Type B pancreatic cell (in vitro differentiated cells): ENCODE measurements around the gene SERGEF. TPM values are rescaled to one million over a fixed set of nuclear protein-coding genes. Genes with fewer than 3 reads are reported as not detected.

Source experiments
- DNase-seq: peaks from one replicate; pipeline ENCODE4 v3.0.0; 2021; ENCODE audit warnings: mixed read lengths; ENCODE audit not compliant: unreplicated experiment; ENCODE audit errors: extremely low spot score
- H3K27ac Mint-ChIP-seq: 2 replicates; pipeline ENCODE4 v1.8.0; 2021; ENCODE audit warnings: mild to moderate bottlenecking, mixed read lengths
- H3K27me3 Mint-ChIP-seq: 2 replicates; pipeline ENCODE4 v1.8.0; 2021; ENCODE audit warnings: mixed read lengths
- H3K36me3 Mint-ChIP-seq: 2 replicates; pipeline ENCODE4 v1.8.0; 2021; ENCODE audit warnings: mixed read lengths
- H3K4me1 Mint-ChIP-seq: one replicate; pipeline ENCODE4 v1.8.0; 2021; ENCODE audit warnings: mixed read lengths; ENCODE audit not compliant: unreplicated experiment
- H3K4me3 Mint-ChIP-seq: 2 replicates; pipeline ENCODE4 v1.8.0; 2021; ENCODE audit warnings: mild to moderate bottlenecking, mixed read lengths
- H3K9me3 Mint-ChIP-seq: 2 replicates; pipeline ENCODE4 v1.8.0; 2021; ENCODE audit warnings: mixed read lengths
- long read RNA-seq: library from polyadenylated mRNA; unstranded; transcript quantifications from one replicate; pipeline ENCODE4 v2.0.0, GENCODE V29; 2020
- total RNA-seq: library from RNA; stranded (reverse); gene quantifications from 2 replicates; pipeline ENCODE4 v1.2.1, GENCODE V29; 2021; ENCODE audit warnings: low replicate concordance
- TF ChIP-seq, protein P1 (sequence below): fragments of 200-600 bp; sonication (generic); conservative IDR thresholded peaks from 2 replicates; pipeline ENCODE4 v1.5.0; 2021; ENCODE audit warnings: antibody characterized with exemption, mild to moderate bottlenecking

SERGEF gene
- total RNA-seq: 26.4 and 27.1 TPM in 2 replicates
- long read RNA-seq, transcript SERGEF-208 (10 exons, 1,264 nt): minor isoform, 5 of 63 reads
- long read RNA-seq, transcript SERGEF-201 (11 exons, 1,566 nt): major isoform, 22 of 63 reads
- long read RNA-seq, partial matches to known transcripts: 3 of 63 reads
- long read RNA-seq, other reads (novel, unspliced or antisense): 33 of 63 reads

DNA sequence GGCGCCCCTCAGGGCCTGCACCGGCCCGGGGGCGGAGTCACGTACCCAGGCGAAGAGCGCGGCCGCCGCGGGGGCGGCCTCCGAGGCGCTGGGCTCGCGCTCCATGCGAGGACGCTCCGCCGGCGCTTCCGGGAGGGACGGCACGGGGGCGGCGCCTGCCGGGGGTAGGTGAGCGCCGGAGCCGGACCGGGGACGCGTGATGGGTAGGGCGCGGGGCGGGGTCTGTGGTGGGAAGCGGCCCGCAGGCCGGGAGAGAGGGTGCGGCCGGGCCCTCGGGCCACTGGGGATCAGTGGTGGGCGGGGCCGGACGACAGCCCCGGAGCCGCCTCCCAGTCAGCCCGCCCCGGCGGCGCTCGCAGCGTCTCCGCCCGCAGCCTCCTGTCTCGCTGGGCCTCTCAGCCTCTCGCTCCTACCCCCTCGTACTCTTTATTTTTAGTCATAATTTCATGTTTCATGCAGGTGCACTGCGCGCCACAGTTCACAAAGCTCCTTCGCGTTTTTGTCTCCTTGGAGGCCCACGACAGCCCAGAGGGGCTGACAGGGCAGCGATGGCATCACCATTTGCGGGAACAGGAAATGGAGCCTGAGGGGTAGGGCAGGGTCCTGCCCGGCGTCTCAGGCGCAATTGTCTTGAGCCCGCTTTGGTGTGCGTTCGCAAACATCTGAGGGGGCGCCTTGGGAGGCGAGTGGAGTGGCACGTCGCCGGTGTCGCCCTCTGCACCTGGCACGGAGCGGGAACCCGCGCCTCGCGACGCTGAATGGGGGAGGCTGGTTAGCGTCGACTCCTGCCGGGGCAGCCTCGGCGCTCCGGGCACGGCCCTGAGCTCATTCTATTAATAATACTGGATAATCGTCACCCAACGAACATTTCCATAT, at the start of gene SERGEF:
SERGEF (minus strand) TSS at position 142 of the 876 bp plus-strand sequence; CDS start at position 105, 37 bp downstream.
- TF ChIP-seq, protein P1, sequence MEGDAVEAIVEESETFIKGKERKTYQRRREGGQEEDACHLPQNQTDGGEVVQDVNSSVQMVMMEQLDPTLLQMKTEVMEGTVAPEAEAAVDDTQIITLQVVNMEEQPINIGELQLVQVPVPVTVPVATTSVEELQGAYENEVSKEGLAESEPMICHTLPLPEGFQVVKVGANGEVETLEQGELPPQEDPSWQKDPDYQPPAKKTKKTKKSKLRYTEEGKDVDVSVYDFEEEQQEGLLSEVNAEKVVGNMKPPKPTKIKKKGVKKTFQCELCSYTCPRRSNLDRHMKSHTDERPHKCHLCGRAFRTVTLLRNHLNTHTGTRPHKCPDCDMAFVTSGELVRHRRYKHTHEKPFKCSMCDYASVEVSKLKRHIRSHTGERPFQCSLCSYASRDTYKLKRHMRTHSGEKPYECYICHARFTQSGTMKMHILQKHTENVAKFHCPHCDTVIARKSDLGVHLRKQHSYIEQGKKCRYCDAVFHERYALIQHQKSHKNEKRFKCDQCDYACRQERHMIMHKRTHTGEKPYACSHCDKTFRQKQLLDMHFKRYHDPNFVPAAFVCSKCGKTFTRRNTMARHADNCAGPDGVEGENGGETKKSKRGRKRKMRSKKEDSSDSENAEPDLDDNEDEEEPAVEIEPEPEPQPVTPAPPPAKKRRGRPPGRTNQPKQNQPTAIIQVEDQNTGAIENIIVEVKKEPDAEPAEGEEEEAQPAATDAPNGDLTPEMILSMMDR: peak; percentile 38
- peak within 1 kb of the TSS; percentile 98 for H3K4me3 Mint-ChIP-seq
- peaks cover 13% of the 10 kb centered on the region for H3K4me1 Mint-ChIP-seq
- no peaks in the 10 kb centered on the region for H3K36me3 Mint-ChIP-seq
- peaks cover 36% of the 10 kb centered on the region for H3K27me3 Mint-ChIP-seq
- peak; percentile 90 for DNase-seq
- no peaks in the 10 kb centered on the region for H3K9me3 Mint-ChIP-seq
- H3K27ac Mint-ChIP-seq: peak within 1 kb of the TSS; percentile 87

DNA sequence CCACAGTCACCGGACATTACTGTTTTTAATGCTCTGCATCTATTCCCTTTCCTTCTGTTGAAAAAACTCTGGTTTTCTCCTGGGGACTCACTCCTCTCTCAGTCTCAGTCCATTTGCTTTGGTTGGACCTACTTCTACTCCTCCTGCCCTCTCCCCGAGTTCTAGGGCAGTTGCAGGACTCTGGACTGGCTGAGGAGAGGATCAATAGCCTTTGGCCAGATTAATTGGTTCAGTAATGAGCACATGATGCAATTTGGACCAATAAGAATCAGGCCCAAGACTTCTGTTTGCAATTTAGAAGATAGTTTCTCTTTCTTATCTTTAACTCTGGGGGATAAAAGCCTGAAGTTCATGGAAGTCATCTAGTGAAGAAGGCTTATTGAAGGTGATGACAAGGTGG, 48.5 kb upstream of the SERGEF start:
- Mint-ChIP-seq H3K4me1 (peaks cover 11% of the 10 kb centered on the region), H3K36me3 (no peaks in the 10 kb centered on the region), H3K9me3 (no peaks in the 10 kb centered on the region), H3K4me3 (no peak overlapping the region), H3K27ac (no peak overlapping the region), H3K27me3 (no peaks in the 10 kb centered on the region)
- no peak for DNase-seq
- TF ChIP-seq, protein P1: no peak

DNA sequence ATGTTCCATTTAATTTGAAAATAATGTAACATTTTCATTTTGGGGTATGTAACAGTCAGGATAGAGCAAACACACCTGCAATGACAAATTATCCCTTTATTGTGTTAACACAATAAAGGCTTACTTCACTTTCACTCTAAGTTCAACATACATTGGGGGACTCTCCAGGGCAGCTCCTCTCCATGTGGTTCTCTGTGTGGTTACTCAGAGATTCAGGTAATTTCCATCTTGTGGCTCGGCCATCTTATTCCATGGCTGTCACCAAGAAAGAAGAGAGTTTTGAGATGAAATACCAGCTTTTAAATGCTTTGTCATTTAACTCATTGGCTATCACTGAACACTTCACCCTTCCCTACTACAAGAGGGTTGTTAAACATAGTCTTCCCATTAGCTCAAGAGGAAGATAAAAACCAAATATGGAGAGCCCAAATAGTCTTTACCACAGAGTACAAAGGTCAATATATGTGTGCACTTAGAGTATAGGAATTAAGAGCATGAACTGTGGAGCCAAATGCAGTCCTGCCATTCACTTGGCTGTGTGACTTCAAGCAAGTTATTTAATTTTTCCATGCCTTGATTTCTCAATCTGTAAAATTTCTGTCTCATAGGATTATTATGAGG, 43.8 kb upstream of the SERGEF start:
- no peaks in the 10 kb centered on the region for H3K4me1 Mint-ChIP-seq
- H3K9me3 Mint-ChIP-seq: no peaks in the 10 kb centered on the region
- H3K27me3 Mint-ChIP-seq: peaks cover 7% of the 10 kb centered on the region
- no peak for DNase-seq
- H3K4me3 Mint-ChIP-seq: no peak overlapping the region
- H3K27ac Mint-ChIP-seq: no peak overlapping the region
- H3K36me3 Mint-ChIP-seq: no peaks in the 10 kb centered on the region
- TF ChIP-seq, protein P1: no peak

DNA sequence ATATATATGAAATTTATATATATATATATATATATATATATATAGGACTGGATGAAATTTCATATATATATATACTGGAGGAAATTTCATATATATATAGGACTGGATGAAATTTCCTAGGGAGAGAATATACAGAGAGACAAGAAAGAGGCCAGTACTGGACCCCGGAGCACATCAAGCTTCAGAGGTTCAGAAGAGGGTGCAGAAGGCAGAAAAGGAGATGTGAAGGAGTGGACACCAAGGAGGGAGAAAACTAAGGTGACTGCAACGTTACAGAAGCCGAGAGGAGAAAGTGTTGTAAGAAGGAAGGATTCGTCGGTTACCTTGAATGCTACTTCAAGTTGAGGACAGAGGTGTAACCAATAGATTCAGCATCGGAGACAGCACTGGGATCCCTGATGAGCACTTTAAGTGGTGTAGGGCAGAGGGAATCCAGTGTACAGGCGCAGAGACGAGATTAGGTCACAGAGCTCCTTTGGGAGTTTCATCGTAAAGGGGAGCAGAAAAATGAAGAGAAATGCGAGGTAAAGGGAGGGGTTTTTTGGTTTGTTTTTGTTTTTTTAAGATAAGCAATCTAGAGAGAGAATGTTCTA, 41.8 kb upstream of the SERGEF start:
- Mint-ChIP-seq H3K4me3 (no peak overlapping the region), H3K36me3 (no peaks in the 10 kb centered on the region), H3K9me3 (no peaks in the 10 kb centered on the region), H3K27me3 (peaks cover 9% of the 10 kb centered on the region), H3K4me1 (no peaks in the 10 kb centered on the region), H3K27ac (no peak overlapping the region)
- no peak for DNase-seq
- TF ChIP-seq, protein P1: no peak

DNA sequence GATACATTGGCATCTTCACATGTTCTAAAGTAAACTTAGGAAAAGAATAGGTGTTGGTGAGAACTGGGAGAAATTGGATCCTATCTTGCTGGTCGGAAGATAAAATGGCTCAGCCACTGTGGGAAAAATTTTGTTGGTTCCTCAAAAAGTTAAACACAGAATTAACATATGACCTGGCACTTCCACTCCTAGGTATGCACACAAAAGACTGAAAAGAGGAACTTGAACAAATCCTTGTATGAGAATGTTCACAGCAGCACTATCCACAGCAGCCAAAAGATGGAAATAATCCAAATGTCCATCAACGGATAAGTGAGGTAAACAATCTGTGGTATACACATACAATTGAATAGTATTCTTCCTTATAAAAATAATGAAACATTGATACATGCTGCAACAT, 38.0 kb upstream of the SERGEF start:
- no peaks in the 10 kb centered on the region for H3K36me3 Mint-ChIP-seq
- H3K4me1 Mint-ChIP-seq: no peaks in the 10 kb centered on the region
- peaks cover 42% of the 10 kb centered on the region for H3K27me3 Mint-ChIP-seq
- TF ChIP-seq, protein P1: no peak
- DNase-seq: no peak
- H3K27ac Mint-ChIP-seq: no peak overlapping the region
- H3K9me3 Mint-ChIP-seq: peaks cover 6% of the 10 kb centered on the region
- no peak overlapping the region for H3K4me3 Mint-ChIP-seq
